Erythroblast (primary cell): ENCODE measurements around the gene APBB1IP.
"Not testable (repeated sequence)": the region's sequence is repeated elsewhere in the genome, so short reads cannot be mapped to it uniquely, and the experiment has no call there.

Experiments
- DNase-seq, 2 experiments: peaks; one replicate each; lab custom pipeline; 2025; lab: John Stamatoyannopoulos, UW
- GATA1 ChIP-seq: IDR thresholded peaks from 2 replicates; pipeline ENCODE4 v1.6.1; 2011; ENCODE audit warnings: low read depth, mild to moderate bottlenecking, control low read depth, low read length, moderate library complexity
- POLR2A ChIP-seq: IDR thresholded peaks from 2 replicates; pipeline ENCODE4 v1.6.1; 2011; ENCODE audit warnings: mild to moderate bottlenecking, low read length

Gene APBB1IP

DNA sequence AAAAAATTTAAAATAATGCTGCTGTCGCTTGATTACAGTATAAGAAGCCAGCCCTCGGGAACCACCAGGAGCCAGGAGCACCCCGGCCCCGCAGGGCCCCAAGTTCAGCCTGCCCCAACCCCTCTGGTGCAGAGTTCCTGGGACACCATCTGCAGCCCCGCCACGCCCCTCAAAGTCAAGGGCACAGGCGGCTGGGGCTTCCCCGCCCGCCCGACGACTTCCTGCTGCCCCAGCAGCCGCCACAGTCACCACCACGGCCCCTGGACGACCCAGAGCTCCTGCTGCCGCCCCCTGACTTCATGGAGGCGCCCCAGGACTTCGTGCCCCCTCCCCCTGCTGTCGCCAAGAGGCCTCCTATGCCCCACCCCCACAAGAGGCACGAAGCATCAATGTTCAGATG lies 155.8 kb downstream of the APBB1IP start:
- no peak for DNase-seq
- TF ChIP-seq GATA1 (no peak), POLR2A (no peak)

DNA sequence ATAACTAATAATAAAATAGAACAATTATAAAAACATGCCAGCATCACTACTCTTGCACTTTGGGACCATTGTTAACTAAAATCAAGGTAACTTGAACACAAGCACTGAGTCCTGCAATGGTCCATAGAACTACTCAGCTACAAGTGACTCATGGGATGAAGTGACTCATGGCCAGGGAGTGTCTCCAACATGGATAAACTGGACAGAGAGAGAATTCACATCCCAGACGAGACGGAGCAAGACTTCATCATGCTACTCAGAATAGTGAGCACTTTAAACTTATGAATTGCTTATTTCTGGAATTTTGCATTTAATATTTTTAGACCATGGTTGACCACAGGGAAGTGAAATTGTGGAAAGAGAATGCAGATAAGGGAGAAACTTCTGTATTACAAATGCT lies 165.1 kb downstream of the APBB1IP start:
- DNase-seq, result not testable (repeated sequence)

DNA sequence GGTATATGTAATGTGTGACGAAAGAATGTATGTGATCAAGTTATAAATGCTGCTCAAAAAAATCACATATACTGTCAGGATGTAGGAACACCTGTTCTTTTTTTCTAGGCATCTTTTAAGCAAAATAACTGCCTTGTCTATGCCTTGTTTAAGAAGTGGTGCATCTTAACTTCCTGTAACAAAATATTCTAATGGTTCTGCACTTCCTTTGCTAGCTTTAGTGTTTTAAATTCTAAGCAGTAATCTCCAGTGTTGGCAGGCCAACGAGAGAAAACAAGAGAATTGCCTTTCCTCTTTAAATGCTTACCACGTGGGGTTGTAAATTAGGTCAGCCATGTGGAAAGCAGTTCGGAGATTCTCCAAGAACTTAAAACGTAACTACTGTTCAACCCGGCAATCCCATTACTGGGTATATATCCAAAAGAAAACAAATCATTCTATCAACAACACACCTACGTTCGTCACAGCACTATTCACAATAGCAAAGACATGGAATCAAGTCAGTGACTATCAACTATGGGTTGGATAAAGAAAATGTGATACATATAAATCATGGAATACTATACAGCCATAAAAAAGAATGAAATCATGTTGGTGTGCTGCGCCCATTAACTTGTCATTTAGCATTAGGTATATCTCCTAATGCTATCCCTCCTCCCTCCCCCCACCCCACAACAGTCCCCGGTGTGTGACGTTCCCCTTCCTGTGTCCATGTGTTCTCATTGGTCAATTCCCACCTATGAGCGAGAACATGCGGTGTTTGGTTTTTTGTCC lies 166.4 kb downstream of the APBB1IP start:
- not testable (repeated sequence) for DNase-seq

DNA sequence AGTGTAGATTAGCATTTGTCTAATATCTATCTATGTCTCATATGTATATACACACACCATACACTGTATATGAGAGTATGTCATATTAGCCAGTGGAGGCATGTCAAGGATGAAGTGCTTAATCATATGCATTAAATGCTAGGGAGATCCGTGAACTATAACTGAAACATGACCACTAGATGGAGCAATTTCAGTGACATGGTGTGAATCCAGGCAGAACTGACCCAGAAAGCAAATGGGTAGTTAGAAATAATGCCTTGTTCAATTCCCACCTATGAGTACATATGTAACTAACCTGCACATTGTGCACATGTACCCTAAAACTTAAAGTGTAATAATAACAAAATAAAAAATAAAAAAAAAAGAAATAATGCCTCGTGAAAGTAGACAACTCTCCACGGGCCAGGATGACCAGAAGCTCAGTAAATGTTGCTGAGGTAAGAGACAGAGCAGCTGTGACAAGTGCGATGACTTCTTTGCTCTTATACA lies 168.3 kb downstream of the APBB1IP start:
- DNase-seq, result peak; percentile 36 to 49

DNA sequence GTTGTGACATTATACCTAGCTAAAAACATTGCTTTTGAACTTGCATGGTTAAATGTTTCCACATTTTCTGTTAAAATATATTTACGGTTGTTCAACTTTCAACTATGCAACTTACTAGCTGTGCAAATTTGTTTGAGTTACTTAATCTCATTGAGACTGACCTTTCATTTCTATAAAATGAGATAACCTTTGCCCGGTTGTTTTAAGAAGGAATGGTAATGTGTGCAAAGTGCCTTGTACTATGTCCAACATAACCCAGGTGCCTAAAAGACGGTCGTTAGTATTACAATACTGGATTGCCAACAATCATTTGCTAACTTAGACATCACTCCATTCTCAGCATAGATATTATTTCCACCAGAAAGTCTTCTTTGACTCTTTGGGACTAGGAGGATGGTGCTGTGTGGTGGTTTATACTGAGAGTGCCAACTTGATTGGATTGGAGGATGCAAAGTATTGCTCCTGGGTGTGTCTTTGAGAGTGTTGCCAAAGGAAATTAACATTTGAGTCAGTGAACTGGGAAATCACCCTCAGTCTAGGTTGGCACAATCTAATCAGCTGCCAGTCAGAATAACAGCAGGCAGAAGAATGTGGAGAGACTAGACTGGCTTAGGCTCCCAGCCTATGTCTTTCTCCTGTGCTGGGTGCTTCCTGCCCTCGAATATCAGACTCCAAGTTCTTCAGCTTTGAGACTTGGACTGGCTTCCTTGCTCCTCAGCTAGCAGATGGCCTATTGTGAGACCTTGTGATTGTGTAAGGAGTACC lies 174.2 kb downstream of the APBB1IP start:
- TF ChIP-seq POLR2A (no peak), GATA1 (no peak)
- DNase-seq, result no peak
